ENCODE data around the gene PRXL2A. TPM values are rescaled to one million over a fixed set of nuclear protein-coding genes. Genes with fewer than 3 reads are reported as not detected.

Gene PRXL2A
- total and polyA plus RNA-seq, 10 of the 15 experiments (the other 5 are each of a cell fraction or from before 2014, with no cell fraction given) = 2.8 to 15.6 (median 11.1) TPM

DNA sequence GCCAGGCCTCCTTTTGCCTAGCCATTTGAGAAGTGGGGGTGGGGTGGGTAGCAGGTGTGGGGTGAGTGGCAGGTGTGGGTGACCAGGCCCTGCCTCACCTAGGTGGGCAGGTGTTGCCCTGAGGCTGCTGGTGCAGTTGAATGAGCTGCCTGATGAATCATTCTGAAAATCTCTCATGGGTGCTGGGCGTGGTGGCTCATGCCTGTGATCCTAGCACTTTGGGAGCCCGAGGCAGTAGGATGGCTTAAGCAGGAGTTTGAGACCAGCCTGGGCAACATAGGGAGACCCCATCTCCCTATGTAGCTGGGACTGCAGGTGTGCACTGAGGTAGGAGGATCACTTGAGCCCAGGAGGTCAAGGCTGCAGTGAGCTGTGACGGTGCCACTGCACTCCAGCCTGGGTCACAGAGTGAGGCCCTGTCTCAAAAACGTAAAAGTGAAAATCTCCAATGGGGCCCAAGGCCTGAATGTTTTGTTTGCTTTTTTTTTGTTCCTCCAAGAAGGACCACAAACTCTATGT lies 63.4 kb downstream of the PRXL2A start (continued):
- TF ChIP-seq ZNF207 (IDR thresholded peaks at IDR 0.05; ENCODE audit: borderline replicate concordance) (0 out of 2 replicates have a peak, but pooled peaks have one; percentile 43), BACH1 (IDR thresholded peaks at IDR 0.05; ENCODE audit: borderline replicate concordance) (peak; percentile 32; the same call in 1 of the 2 replicates), FOXK2 (IDR thresholded peaks at IDR 0.05) (no peak), POLR2AphosphoS5 (IDR thresholded peaks at IDR 0.05; ENCODE audit: low read length) (0 out of 2 replicates have a peak, but pooled peaks have one; percentile 31), DPF2 (IDR thresholded peaks at IDR 0.05) (peak; percentile 90; the same call in 1 of the 2 replicates), SMARCA5 (IDR thresholded peaks at IDR 0.05) (peak; percentile 70; the same call in 1 of the 2 replicates), SIX5 (IDR thresholded peaks at IDR 0.05; ENCODE audit: low read depth, low read length, severe bottlenecking) (no peak), TCF3 (IDR thresholded peaks at IDR 0.05; ENCODE audit: borderline replicate concordance, insufficient read depth, low read depth, low read length) (peak; percentile 85), STAT1 (conservative IDR thresholded peaks at IDR 0.05) (no peak)
- TF ChIP-seq, protein P1, sequence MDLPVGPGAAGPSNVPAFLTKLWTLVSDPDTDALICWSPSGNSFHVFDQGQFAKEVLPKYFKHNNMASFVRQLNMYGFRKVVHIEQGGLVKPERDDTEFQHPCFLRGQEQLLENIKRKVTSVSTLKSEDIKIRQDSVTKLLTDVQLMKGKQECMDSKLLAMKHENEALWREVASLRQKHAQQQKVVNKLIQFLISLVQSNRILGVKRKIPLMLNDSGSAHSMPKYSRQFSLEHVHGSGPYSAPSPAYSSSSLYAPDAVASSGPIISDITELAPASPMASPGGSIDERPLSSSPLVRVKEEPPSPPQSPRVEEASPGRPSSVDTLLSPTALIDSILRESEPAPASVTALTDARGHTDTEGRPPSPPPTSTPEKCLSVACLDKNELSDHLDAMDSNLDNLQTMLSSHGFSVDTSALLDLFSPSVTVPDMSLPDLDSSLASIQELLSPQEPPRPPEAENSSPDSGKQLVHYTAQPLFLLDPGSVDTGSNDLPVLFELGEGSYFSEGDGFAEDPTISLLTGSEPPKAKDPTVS (IDR thresholded peaks at IDR 0.05; ENCODE audit: low read depth, low read length) = no peak
- TF ChIP-seq, protein P2, sequence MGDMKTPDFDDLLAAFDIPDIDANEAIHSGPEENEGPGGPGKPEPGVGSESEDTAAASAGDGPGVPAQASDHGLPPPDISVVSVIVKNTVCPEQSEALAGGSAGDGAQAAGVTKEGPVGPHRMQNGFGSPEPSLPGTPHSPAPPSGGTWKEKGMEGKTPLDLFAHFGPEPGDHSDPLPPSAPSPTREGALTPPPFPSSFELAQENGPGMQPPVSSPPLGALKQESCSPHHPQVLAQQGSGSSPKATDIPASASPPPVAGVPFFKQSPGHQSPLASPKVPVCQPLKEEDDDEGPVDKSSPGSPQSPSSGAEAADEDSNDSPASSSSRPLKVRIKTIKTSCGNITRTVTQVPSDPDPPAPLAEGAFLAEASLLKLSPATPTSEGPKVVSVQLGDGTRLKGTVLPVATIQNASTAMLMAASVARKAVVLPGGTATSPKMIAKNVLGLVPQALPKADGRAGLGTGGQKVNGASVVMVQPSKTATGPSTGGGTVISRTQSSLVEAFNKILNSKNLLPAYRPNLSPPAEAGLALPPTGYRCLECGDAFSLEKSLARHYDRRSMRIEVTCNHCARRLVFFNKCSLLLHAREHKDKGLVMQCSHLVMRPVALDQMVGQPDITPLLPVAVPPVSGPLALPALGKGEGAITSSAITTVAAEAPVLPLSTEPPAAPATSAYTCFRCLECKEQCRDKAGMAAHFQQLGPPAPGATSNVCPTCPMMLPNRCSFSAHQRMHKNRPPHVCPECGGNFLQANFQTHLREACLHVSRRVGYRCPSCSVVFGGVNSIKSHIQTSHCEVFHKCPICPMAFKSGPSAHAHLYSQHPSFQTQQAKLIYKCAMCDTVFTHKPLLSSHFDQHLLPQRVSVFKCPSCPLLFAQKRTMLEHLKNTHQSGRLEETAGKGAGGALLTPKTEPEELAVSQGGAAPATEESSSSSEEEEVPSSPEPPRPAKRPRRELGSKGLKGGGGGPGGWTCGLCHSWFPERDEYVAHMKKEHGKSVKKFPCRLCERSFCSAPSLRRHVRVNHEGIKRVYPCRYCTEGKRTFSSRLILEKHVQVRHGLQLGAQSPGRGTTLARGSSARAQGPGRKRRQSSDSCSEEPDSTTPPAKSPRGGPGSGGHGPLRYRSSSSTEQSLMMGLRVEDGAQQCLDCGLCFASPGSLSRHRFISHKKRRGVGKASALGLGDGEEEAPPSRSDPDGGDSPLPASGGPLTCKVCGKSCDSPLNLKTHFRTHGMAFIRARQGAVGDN (IDR thresholded peaks at IDR 0.05) = peak; percentile 30; the same call in 1 of the 2 replicates

All from GM12878 (cell line).